ENCODE results near the gene NLRC5.
A peak's percentile ranks its signal among the peaks of the same experiment; 100 is the strongest.
"Not testable (repeated sequence)": the region's sequence is repeated elsewhere in the genome, so short reads cannot be mapped to it uniquely, and the experiment has no call there.

Gene NLRC5

GRCh38 chr16:56985962-56986360 is 3.4 kb upstream of the NLRC5 start:
- no peaks in the 10 kb centered on the region for H3K27me3 ChIP-seq (ENCODE audit: control insufficient read depth, insufficient read depth, low read length)
- H3K4me1 ChIP-seq, result peaks cover 8% of the 10 kb centered on the region
- no peak overlapping the region for H3K4me3 ChIP-seq (ENCODE audit: low read depth, low read length)
- TF ChIP-seq, protein P1, sequence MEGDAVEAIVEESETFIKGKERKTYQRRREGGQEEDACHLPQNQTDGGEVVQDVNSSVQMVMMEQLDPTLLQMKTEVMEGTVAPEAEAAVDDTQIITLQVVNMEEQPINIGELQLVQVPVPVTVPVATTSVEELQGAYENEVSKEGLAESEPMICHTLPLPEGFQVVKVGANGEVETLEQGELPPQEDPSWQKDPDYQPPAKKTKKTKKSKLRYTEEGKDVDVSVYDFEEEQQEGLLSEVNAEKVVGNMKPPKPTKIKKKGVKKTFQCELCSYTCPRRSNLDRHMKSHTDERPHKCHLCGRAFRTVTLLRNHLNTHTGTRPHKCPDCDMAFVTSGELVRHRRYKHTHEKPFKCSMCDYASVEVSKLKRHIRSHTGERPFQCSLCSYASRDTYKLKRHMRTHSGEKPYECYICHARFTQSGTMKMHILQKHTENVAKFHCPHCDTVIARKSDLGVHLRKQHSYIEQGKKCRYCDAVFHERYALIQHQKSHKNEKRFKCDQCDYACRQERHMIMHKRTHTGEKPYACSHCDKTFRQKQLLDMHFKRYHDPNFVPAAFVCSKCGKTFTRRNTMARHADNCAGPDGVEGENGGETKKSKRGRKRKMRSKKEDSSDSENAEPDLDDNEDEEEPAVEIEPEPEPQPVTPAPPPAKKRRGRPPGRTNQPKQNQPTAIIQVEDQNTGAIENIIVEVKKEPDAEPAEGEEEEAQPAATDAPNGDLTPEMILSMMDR (IDR thresholded peaks at IDR 0.05), result no peak
- H3K36me3 ChIP-seq (ENCODE audit: control insufficient read depth, insufficient read depth, low read length), result no peaks in the 10 kb centered on the region
- no peaks in the 10 kb centered on the region for H3K79me2 ChIP-seq
- no peaks in the 10 kb centered on the region for H3K9me3 ChIP-seq (ENCODE audit: control insufficient read depth, low read length)
- H3K4me2 ChIP-seq (ENCODE audit: low read length), result no peak overlapping the region
- H2AFZ ChIP-seq, result no peak overlapping the region
- H3K9ac ChIP-seq, result no peak overlapping the region
- H3K27ac ChIP-seq, result no peak overlapping the region

DNA sequence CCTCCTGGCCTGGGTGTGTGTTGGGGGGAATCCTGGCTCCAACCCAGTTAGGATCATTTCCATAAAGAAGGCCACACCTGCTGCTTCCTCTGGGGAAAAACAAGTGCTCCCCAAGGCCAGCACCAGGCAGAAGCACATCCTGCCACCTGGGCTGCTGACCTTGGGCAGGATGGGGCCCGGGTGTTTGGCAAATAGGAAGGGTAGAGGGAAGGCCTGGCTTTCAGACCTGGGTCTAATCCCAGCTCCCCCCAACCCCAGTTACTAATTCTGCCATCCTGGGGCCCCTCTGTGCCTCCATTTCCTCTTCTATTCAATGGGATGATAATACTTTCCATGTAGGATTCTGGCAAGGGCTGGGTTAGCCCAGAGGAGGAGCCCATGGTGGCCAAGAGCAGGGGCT is 3.0 kb upstream of the NLRC5 start:
- Histone ChIP-seq H3K9me3 (ENCODE audit: control insufficient read depth, low read length) (no peaks in the 10 kb centered on the region), H3K9ac (no peak overlapping the region), H3K79me2 (no peaks in the 10 kb centered on the region), H3K4me1 (peaks cover 8% of the 10 kb centered on the region), H3K27ac (no peak overlapping the region), H2AFZ (no peak overlapping the region), H3K4me3 (ENCODE audit: low read depth, low read length) (no peak overlapping the region), H3K27me3 (ENCODE audit: control insufficient read depth, insufficient read depth, low read length) (no peaks in the 10 kb centered on the region), H3K4me2 (ENCODE audit: low read length) (no peak overlapping the region), H3K36me3 (ENCODE audit: control insufficient read depth, insufficient read depth, low read length) (no peaks in the 10 kb centered on the region)
- TF ChIP-seq, protein P1 (IDR thresholded peaks at IDR 0.05), result no peak

- H3K9me3 ChIP-seq (ENCODE audit: control insufficient read depth, low read length); H3K27me3 ChIP-seq (ENCODE audit: control insufficient read depth, insufficient read depth, low read length); H3K4me3 ChIP-seq (ENCODE audit: low read depth, low read length); H3K4me2 ChIP-seq (ENCODE audit: low read length); H3K27ac ChIP-seq; H3K4me1 ChIP-seq; H3K36me3 ChIP-seq (ENCODE audit: control insufficient read depth, insufficient read depth, low read length); H3K9ac ChIP-seq; H3K79me2 ChIP-seq; H2AFZ ChIP-seq: not testable (repeated sequence)
These were observed 2.4 kb upstream of the NLRC5 start for GRCh38 chr16:56986908-56987307.

DNA sequence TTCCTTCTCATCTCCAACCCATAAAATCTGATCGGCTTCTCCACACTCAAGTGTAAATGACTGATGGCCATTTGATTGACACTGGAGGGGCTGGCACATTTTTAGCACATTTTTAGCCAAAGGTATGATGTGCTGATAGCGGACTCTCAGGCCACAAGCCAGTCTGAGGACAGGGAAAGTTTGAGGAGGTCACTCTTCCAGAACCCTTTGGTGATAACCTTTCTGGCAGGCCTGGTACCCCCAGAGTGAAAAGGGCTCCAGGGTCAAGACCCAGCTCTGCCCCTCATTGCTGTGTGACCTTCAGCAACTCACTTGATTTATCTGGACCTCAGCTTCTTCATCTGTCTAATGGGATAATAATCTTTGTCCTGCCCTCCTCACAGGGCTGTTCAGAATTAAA is 1.7 kb upstream of the NLRC5 start:
- TF ChIP-seq, protein P1 (IDR thresholded peaks at IDR 0.05), result no peak
- Histone ChIP-seq H3K4me2 (ENCODE audit: low read length) (no peak overlapping the region), H3K36me3 (ENCODE audit: control insufficient read depth, insufficient read depth, low read length) (no peaks in the 10 kb centered on the region), H3K9ac (no peak overlapping the region), H2AFZ (no peak overlapping the region), H3K79me2 (no peaks in the 10 kb centered on the region), H3K27me3 (ENCODE audit: control insufficient read depth, insufficient read depth, low read length) (no peaks in the 10 kb centered on the region), H3K27ac (no peak overlapping the region), H3K4me1 (peaks cover 8% of the 10 kb centered on the region), H3K9me3 (ENCODE audit: control insufficient read depth, low read length) (no peaks in the 10 kb centered on the region), H3K4me3 (ENCODE audit: low read depth, low read length) (no peak overlapping the region)

DNA sequence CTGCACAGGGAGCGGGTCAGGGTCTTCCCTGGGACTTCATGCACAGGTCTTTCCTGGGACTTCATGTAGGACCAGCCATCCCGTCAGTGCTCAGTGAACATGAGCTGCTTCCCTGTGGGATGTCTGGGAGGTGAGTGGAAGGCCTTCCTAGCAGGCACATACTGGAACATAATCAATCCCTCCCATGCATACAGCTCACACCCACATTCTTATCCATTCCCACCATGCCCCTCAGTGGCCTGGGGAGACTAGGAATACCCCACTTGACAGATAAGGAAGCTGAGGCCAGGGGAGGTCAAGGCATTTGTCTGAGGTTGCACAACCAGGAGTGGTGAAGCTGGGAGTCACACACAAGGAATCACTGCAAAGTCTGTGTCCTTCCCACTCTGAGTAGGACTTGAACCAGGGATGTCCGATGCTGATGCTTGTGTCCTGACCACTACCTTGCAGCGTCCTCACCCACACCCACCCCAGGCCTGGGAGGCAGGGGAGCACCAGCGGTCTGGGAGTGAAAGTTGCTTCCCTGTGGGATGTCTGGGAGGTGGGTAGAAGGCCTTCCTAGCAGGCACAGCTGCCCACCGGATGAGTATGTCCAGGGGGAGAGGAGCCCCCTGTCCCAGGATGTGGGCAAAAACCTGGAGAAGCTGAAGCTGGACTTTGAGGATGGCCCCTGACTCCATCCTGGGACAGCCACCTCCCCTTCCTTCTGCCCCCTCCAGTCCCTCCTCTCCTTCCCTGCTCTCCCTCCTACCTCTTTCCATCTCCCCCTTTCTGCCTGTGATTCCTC is 1.0 kb upstream of the NLRC5 start:
- Histone ChIP-seq H3K9ac (no peak overlapping the region), H2AFZ (peak overlapping the region; percentile 90), H3K4me1 (peaks cover 8% of the 10 kb centered on the region), H3K4me3 (ENCODE audit: low read depth, low read length) (no peak overlapping the region), H3K36me3 (ENCODE audit: control insufficient read depth, insufficient read depth, low read length) (no peaks in the 10 kb centered on the region), H3K4me2 (ENCODE audit: low read length) (peak overlapping the region; percentile 95), H3K9me3 (ENCODE audit: control insufficient read depth, low read length) (no peaks in the 10 kb centered on the region), H3K79me2 (no peaks in the 10 kb centered on the region), H3K27ac (peak overlapping the region; percentile 70), H3K27me3 (ENCODE audit: control insufficient read depth, insufficient read depth, low read length) (no peaks in the 10 kb centered on the region)
- TF ChIP-seq, protein P1 (IDR thresholded peaks at IDR 0.05), result no peak
